CD4-positive, alpha-beta T cell treated with Interleukin-4 for 4 hours (primary cell): ENCODE results near the gene VASH2.
"Not testable (repeated sequence)": the region's sequence is repeated elsewhere in the genome, so short reads cannot be mapped to it uniquely, and the experiment has no call there.

Experiments
- DNase-seq: peaks from one replicate; pipeline ENCODE4 v3.0.0-alpha.2; 2020

The VASH2 gene

DNA sequence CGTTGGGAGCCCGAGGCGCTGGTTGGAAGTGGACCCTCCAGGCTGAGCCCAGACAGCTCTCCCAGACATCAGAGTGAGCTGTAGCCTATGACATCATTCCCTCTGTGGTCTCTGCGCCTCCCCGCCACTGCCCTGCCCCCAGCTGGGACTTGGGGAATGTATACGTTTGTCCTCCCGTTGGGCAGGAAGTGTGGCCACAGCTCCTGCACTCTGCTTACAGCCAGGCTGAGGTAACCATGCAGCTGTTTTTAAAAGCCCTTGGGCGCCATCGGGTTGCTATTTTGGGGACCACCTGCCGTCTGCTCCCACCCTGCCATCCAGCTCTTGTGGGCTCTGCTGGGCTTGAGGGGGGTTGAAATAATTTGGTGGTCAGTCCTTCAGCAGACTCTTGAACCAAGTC lies 7.8 kb downstream of the VASH2 start:
- DNase-seq: no peak

DNA sequence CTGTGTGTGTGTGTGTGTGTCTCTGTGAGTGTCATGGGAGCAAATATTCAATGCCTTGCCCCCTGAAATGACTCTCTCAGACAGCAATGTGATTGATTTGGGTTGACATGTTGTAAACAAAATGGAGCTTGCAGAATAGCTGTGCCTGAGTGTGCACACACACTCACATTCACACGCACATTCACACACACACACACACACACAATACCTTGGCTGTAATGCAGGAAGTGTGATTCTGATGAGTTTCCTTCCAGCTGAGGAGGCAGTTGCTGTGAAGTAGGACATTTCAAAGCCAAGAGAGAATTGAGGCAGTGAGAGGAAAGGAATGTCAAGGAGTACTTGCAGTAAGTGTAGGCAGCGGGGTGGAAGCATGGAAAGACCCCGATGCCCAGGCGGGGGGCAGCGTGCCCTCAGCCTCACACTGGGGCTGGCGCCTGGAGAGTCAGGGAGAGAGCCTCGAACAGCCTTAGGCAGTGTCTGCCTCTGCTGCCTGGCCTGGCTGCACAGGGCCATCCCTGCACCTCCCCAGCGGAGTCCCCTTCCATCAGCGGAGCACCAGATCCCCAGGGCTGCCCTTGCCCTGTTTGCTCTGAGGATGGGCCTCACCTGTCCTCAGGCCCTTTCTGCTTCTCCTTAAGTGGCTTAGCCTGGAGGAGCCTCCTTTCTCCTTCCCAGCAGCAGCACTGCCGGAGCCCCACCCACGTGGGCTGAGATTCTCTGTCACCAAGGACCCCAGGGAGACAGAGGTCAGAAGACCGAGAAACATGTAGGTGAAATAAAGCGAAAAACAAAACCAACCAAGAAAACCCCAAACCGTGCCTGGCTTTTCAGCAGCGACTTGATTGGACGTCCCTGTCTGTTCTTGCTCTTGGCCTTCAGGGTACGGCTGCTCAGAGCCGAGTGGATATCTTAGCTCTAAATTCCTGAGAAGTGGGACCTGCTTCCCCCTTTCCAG lies 9.2 kb downstream of the VASH2 start:
- DNase-seq: no peak

DNA sequence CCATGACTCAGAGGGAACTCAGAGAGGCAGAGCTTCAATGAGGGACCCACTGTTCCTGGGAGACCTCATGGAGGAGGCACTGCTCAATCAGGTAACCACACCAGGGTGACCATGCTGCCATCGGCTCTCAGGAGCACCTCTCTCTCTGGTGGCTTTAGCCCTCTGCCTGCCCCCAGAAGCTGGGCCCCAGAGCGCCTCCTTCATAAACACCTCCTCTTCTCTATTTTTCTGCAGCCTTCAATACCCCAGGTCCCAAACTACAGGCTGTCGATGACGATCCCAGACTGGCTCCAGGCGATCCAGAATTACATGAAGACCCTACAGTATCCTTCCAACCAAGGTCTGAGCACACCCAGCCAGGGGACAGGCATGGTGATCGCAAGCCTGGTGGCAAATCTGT lies 10.6 kb downstream of the VASH2 start:
- no peak for DNase-seq

DNA sequence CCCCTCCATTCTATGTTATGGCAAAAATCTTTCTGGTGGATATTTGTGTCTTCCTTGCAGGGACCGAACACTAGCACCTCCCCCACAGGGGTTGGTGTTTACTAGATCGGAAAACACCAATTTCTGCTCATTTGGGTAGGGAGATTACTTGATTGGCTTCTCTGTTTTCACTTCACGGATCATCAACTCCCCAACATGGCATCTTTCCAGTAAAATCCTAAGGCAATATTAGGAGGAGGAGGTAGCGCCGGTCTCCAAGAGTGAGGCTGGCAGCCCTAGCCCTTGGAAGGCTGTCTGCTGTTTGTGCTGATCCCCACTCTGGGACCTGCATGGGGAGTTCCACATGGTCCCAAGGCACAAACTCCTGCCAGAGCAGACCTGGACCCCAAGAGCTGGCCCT lies 12.2 kb downstream of the VASH2 start:
- no peak for DNase-seq

DNA sequence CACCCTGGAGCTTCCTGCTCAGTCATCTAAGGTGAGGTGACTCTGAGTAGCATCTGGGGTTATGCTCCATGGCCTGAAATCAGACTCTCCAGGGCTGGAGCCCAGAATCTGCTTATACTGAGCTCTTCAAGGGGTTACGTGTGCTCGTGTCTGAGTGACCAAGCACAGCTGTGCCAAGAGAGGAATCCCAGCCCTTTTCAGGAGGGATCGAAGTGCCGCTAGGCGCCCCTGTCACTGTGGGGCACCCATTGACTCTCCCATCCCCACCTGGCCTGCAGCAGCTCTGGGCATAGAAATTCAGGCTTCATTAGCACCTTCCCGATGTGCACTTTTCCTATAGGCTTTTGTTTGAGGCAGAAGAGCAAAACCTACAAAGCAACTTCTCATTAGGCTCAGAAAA lies 13.8 kb downstream of the VASH2 start:
- no peak for DNase-seq

DNA sequence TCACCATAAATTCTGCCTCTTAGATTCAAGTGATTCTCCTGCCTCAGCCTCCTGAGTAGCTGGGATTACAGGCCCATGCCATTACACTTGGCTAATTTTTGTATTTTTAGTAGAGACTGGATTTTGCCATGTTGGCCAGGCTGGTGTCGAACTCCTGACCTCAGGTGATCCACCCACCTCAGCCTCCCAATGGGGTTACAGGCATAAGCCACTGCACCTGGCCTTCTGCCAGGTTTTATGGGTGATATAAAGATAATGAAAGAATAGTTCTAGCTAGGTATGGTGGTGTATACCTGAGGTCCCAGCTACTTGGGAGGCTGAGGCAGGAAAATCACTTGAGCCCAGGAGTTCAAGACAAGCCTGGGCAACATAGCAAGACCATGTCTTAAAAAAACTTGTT lies 14.7 kb downstream of the VASH2 start:
- not testable (repeated sequence) for DNase-seq

DNA sequence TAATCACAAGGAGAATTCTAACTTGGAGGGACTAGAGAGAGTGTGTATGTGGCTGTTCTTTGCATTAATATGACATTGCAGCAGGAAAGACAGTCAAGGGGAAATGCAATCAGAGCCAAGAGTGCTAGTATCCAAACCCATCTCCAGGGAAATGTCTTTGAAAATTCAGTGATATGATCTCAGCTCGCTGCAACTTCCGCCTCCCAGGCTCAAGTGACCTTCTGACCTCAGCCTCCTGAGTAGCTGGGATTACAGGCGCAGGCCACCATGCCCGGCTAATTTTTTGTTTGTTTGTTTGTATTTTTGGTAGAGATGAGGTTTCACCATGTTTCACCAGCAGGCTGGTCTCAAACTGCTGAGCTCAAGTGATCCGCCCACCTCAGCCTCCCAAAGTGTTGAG lies 16.3 kb downstream of the VASH2 start:
- no peak for DNase-seq

DNA sequence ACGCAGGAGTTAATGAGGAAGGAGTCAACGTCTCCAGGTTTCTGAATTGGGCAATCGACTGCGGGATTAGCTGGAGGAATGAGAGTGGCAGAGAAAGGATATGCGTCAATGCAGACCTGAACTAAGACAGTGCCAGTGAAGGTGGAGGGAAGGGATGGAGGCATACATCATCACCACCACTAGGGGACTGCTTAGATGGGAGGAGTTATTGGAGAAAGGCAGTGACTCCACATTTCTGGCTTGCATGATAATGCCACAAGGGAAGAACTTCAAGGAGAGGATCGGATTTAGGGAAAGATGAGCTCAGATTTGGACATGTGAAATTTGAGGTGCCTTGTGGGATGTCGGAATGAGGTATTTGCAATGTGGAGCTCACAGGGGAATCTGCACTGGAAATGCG lies 17.5 kb downstream of the VASH2 start:
- no peak for DNase-seq

DNA sequence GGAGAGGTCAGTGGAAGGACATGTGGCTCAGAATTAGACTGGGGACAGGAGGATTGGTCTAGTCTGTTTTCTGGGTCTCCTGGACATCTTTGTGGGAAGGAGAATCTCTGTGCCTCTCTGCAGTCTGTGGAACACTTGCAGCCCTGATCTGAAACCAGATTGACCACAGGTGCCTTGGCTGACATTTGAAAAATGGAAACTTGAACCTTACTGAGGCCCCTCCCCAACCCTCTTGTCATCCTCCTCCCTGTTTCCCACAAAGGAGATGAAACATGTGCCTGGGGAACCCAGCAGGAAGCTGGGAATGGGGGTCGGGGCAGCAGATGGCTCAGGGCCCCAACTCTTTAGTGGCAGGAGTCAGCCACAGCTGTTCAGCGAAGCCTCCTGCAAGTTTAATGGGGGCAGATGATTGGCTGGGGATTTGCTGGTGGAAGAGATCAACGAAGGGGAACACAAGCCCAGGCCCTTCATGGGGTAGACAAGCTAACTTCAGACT lies 18.1 kb downstream of the VASH2 start:
- DNase-seq: no peak

DNA sequence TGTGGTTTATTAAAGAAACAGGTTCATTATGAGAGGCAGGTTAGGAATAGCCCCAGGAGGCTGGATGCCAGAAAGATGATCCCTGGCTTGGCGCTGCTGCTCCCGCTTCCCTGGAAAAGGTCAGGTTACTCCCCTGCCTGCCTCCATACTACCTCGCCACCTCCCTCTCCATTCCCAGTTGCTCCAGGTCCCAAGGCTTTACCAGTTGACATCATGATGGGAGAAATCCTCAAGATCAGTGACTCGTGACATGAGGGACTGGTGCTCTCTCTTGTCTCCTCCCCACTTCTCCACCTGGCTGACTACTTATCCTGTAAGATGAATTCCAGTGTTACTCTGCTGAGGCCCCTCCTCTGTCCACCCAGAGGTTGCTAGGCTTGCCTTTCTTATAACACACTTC lies 19.7 kb downstream of the VASH2 start:
- DNase-seq: no peak

DNA sequence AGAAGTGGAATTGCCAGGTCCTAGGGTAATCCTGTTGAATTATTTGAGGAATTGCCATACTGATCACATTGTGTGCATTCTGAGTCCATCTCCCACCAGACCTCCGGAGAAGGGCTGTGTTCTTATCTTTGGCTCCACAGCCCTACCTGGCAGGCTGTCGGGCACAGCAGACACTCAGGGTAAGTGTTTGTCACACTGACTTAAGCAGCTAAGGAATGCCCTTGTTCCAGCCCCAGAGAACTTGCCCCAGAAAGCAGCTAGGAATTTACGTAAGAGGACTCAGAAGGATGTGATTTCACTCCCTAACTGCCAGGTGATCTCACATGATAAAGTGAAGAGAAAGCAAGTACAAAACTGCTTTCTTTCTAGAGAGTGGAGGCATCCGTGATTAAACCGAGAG lies 21.0 kb downstream of the VASH2 start:
- no peak for DNase-seq

DNA sequence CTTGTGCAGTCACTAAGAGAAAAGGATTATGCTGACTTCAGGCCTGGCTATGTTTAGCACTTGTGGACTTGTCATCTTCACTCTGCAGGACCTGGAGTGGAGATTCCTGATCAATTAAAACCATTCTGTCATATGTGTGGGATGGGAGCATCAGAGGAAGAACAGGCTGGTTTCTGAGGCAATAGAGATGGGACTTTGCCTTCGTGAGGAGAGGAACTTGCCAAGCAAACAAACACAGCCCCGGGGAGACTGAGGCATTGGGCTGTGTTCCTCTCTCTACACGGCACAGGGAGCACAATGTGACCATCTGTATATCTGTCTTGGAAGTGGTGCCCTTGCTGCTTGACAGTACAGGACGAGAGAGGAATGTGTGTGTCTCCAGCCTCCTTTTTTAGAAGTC lies 23.1 kb downstream of the VASH2 start:
- DNase-seq: no peak

DNA sequence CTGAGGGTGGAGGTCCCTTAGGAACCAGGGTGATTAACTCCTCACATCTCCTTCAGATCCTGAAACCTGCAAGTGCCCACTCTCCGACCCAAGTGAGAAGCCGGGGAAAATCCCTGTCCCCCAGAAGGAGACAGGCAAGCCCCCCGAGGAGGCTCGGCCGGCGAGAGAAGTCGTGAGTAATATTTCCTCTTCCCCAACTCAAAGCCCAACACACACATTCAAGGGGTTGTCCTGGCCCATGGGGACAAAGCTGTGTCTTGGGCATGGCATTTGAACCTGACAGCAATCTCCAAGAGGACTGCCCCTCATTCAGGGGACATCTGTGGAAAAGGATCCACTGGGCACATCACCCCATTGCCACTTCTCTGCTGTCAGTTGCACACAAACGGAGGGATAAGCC lies 23.6 kb downstream of the VASH2 start:
- no peak for DNase-seq

DNA sequence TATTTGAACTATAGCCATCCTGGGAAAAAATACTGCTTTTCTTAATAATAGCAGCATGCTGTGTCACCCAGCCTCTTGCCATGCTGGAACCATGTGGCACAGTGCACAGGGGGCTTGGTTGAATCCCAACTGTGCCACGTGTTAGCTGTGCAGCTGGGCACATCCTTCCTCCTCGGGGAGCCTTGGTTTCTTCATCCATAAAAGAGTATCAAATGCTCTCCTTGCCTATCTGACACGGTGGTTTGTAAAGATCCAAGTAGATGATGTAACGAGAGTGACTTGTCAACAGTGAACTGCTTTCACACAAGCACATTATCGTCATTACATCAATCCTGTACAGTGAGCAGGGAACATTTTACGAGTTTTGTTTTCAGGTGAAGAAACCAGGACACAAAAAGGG lies 24.4 kb downstream of the VASH2 start:
- no peak for DNase-seq

DNA sequence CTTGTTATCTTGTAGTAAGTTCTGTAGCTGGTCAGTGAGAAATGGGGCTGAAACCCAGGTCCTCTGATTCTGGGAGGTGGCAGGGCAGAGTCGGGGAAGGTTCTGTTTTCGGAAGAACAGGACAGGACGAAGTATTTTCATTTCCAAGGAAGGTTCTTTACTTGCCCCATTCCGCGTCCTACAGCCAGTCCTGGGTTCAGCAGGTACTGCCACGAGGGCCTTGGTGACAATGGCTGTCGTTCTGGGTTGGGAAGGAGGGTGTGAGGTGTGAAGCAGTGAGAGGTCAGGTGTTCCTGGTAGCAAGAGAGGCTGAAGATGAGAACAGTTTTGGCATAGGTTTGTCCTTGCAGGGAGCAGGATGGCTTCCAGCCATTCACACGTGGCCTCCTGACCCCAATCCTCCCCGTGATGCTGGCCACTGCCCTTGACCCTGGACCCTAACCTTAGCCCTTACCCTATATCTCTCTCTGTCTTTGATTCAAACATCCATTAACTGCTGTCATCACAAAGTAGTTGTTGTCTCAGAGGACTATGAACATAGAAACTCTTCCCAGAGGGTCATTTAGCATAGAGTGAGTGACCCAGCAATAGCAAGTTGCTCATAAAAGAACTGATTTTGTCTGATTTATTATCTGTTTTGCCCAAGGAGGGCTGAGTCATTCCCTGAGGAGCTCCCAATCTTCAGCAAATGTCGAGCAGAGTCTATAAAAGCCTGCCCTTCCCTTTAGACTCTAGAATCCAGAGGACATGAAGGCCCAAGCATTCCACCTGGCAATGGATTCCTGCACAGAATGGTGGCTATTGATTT lies 25.0 kb downstream of the VASH2 start:
- DNase-seq: no peak

DNA sequence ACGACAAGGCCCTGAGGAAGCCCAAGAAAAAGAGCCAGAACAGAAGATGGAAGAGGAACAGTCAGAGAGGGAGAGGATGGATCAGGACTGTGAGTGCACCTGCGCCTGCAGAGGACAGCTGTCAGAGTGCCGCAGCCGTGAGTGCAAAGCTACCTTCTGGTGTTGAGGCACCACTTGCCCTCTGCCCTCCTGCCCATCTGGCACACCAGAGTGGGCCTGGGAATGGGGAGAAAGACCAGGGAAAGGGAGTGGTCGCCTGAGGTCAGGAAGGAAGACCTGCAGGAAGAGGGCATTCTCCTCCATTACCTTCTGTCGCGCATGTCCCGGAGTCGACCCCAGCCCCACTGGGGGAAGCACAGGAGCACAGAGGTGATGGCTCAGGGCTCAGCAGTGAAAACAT lies 26.2 kb downstream of the VASH2 start:
- DNase-seq: no peak

DNA sequence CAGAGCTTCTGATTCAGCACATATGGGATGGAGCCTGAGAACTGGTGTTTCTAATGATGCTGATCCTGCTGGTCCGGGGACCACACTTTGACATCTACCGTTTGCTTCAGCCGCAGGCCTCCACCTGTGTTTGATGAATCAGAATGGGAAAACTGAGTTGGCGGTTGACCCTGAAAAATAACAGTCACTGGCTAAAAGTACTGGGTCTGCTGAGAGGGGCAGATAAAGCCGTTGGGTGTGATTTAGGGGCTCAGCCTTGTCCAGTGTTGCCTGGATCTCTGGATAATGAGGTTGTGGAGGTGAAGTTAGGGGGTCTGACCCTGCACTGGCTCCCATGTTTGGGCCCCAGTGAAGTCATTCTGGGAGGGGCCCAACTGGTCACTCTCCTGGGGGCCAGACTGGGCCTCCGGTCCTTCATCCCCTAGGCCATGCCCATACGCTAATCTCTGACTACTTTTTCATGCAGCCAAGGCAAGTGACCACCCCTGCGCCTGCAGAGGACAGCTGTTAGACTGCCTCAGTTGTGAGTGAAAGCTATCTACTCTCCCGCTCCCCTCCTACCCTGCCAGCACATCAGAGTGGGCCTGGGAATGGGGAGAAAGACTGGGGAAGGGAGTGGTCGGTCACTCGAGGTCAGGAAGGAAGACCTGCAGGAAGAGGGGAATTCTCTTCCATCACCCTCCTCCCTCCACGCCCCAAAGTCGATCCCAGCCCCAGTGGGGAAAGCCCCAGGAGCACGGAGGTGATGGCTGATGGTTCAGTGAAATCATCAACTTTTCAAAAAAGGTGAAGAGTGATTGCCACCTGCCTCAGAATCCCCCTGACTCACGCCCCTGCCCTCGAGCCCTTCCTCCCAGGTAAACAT lies 27.7 kb downstream of the VASH2 start:
- DNase-seq: no peak

DNA sequence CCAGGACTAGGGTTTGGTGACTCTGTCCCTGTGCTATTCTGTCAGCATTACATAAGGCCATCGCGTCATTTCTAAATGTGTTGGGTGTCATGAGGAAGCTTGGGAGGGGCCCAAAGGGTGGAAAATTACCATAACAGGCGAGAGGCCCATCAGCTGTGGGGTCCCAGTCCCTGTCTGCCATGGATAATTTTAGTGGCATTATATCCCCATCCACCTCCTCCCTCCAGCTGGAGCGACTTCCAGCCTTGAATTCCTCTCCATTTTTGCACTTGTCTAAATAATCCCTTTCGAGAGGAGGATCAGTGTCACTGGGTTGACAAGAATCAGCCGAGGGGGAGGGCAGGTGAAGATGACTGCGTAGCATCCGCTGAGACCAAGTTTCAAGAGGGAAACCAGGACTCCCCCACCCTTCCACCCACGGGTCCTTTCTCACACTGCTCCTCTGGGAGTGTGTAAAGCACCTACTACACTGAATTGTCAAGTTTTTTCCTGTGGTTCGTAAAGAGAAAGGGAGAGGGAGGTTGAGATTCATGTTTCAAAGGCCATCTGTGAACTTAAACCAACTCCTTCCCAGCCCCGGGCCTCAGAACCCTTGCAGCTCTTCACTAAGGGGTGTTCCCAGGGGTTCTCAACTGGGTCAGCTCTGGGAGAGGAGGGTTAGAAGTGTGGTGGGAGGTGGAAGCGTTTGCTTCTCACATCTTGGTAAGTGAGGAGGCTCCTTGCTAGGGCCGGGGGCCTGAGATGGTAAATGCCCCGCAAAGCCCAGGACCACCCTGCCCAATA lies 29.2 kb downstream of the VASH2 start:
- no peak for DNase-seq

DNA sequence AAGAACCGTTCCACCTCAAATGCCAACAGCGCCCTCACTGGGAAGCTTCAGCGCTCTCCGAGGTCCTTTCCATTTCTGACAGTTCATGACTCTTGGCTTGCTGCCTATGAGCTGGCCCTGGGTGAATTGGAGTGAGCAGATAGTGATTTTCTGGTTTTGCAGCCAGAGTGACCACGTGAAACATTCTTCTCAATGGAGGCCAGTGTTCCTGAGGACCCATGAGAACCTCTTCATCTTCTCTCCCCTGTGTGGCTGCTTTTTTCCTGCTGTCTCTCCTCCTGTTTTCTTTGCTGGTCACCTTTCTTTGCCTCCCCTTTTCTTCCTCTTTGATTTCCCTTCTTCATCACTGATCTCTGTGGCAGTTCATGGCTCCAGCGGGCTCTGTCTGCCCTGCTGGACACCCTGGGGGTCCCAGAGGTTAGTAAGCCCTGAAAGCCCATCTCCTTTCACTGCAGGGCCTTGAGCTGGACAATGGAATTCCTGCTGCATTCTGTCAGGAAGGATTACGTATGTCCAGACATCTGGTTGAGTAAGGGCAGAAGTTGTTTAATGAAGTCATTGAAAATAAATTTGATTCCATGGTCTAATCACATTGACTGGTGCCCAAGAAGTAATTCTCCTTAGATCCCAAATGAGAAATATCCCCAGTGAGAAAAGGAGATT lies 29.9 kb downstream of the VASH2 start:
- DNase-seq: no peak

DNA sequence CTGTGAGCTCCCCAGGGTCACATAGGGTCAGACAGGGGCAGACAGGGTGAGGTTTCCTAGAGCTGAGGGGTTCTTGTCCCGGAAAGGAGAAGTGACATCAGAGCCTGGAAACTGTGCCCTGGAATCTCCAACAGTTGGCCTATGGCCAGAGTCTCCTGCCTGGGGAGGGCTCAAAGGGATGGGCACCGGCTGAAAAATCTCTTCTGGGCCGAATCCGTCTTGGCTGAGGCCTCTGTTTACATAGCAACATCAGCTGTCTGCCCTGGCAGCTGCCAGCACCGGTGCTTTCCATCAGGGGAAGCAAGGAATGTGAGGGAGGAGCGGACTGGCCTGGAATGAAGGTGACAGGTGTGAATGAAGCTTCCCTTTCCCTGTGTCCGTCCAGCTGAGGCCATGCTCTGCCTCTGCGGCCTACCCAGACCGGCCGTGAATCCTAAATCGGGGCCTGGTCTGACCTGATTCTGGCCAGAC lies 30.7 kb downstream of the VASH2 start:
- no peak for DNase-seq

DNA sequence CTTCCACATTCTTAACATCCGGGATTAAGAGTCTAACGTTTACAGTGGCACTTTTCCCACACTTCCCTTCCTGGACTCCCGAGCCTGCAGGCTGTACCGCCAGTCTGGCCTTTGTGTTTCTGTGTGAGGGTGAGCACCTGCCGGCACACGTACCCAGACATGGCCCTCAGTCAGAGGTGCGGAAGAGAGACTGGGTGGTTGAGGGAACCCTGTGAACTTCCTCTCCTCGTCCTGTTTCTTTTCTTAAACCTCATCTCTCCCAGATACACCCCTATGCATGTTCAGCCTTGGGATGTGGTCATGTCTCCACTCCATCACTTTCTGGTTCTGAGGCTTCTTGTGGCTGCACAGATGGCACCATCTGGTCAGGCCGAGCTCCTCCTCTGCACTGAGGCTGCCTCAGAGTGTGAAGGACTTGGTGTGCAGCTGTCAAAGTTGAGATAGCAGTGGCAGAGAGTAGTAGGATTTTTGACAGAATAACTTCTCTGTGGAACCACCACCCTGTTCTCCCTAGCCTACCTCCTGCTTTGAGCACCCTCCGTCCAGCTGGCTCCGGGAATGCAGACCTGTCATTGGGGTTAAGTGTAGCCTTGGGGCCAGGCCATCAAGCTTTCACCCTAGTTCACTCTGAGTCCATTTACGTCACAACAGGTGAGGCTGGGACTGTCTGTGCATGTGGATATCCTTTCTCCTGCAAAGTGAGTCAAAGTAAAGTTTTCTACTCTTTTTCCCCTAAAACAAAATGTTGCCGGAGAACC lies 31.4 kb downstream of the VASH2 start:
- DNase-seq: no peak
